Measurements from ENCODE around the gene KLHL7.

DNA sequence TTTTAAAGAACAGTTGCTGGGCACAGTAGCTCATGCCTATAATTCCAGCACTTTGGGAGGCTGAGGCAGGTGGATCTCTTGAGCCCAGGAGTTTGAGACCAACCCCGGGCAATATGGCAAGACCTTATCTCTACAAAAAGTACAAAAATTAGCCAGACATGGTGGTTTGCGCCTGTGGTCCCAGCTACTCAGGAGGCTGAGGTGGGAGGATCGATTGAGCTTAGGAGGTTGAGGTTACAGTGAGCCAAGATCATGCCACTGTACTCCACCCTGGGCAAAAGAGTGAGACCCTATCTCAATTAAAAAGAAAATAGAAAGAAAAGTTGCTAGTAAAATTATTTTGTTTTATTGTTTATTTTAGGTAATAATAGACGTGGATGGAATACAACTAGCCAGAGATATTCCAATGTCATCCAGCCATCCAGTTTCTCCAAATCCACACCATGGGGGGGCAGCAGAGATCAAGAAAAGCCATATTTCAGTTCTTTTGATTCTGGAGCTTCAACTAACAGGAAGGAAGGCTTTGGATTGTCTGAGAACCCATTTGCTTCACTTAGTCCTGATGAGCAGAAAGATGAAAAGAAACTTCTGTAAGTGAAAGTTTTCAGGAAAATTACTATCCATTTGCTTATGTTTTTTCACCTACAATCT is 79.2 kb downstream of the KLHL7 start:
- TF ChIP-seq CTCF (IDR thresholded peaks at IDR 0.05) (no peak), EP300 (IDR thresholded peaks at IDR 0.05) (no peak)
